Bone marrow (tissue), 2 donors: ENCODE measurements around the gene PRTN3.
"Not testable (repeated sequence)": the region's sequence is repeated elsewhere in the genome, so short reads cannot be mapped to it uniquely, and the experiment has no call there.

ENCODE experiments used
- DNase-seq, 2 donors: peaks; one replicate each; lab custom pipeline; 2025; lab: John Stamatoyannopoulos, UW

The PRTN3 gene

DNA sequence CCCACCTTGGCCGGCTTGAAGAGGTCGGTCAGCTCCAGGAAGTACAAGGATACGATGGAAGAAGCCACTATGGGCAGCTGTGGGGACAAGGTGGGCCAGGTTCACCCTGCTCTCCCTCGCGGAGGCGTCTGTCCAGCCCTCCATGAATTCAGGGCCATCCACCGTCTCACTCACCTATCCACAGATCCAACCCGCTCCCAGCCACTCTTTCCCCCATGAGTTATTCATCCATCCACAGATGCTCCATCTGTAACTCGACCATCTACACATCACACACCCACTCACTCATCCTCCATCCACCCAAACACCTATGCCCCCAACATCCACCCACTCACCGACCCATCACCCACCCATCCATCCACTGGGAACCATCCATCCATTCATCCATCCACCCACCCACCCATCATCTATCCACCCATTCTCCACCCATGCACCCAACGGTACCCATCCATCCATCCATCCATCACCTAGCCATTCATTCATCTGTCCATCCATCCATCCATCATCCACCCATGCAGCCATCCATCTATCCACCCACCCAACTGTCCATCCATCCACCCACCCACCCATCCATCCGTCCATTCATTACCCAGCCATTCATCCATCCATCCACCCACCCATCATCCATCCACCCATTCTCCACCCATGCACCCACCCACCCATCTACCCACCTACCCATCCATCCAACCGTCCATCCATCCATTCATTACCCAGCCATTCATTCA, 24.9 kb upstream of the PRTN3 start:
- DNase-seq, result no peak

DNA sequence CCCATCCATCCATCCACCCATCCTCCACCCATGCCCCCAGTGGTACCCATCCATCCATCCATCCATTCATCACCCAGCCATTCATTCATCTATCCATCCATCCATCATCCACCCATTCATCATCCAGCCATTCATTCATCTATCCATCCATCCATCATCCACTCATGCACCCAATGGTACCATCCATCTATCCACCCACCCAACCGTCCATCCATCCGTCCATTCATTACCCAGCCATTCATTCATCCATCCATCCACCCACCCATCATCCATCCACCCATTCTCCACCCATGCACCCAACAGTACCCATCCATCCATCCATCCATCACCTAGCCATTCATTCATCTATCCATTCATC, 24.3 kb upstream of the PRTN3 start:
- no peak for DNase-seq

DNA sequence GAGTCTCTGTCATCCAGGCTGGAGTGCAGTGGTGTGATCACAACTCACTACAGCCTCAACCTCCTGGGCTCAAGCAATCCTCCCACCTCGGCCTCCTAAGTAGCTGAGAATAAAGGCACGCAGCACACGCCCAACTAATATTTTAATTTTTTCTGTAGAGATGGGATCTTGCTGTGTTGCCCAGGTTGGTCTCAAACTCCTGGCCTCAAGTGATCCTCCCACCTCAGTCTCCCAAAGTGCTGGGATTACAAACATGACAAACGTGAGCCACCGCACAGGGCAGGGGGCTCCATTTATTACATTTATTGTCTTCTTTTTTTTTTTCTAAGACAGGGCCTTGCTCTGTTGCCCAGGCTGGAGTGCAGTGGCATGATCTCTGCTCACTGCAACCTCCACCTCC, 20.6 kb upstream of the PRTN3 start:
- DNase-seq, result not testable (repeated sequence)

DNA sequence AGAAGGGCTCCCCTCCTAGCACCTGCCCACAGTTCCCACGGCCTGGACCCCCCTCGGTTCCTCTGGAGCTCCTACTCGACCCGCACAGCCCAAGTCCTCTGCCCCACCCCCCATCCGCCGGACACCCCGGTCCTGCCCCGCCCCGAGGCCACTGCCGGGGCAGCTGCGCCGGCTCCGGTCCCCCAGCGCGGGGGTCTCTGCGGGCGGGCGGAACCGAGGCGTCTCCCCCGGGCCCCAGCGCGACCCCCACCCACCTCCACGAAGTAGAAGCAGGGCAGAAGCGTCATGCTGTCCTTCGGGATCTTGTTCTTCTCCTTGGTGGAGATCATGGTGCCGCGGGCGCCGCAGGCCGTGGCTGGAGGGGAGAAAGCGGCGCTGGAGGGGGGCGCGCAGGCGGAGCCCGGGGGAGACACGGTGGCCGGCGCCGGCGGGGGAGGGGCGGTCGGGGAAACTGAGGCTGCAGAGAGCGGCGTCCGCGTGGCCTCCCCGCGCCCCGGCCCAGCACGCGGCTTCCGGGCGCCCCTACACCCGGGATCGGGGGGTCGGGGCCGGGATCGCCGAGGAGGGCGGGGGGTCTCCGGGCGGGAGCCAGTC, 19.5 kb upstream of the PRTN3 start:
- DNase-seq, result no peak

DNA sequence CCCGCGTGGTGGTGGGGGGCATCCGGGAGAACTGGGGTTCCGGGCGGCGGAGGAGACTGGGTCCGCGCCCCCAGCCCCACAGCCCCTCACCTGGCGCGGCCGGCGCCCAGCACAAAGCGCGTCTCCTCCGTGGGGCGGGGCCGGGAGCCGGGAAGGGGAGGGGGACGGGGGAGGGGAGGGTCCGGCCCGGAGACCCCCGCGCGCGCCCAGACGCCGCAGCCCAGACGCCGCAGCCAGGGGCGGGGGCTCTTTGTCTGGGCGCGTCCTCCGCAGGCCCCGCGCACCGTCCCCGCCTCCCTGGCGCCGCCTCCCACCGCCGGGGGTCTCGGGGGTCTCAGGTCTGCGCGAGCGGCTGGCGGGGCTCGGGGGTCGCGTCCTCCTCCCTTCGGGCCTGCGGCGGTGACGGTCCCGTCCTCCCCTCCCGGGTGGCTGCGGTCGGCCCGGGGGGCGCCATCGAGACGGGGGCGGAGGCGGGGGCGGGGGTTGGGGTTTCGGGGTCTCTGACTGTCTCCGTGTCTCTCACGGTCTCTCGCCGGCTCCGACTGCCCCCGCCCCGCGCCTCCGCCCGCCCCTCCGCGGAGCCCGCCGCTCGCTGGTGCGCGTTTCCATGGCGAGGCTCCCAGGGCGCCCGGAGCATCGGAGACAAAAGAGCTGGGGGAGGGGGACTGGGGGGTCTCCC, 18.8 kb upstream of the PRTN3 start, which contains the start of gene PLPPR3:
PLPPR3 (minus strand) TSS at position 131 of the 679 bp plus-strand sequence. CDS start 396 bp downstream, outside the sequence.
- no peak for DNase-seq

DNA sequence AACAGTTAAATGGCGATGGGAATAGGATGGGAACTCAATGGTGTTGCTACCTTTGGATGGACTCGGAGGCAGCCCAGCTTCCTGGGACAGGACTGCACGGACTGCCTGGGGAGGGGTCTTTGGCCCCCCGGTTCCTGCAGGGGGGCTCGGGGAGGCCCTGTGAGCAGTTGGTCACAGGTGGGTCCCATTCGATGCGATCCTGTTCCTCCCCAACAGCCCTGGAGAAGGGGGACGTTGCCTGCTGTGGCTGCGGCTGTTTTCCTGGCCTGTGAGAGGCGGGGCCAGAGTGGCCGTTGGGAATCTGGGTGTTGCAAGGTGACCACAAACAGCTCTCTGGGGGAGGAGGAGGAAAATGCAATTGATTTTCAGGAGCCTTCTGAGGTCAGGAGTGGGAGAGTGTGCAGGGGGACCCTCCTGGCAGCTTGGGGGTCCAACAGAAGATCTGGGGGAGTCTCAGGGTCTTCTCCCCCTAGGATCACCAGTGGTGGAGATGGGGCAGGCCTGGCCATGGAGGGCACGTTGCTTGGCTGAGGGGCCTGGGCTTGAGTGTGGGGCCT, 17.2 kb upstream of the PRTN3 start:
- no peak for DNase-seq

DNA sequence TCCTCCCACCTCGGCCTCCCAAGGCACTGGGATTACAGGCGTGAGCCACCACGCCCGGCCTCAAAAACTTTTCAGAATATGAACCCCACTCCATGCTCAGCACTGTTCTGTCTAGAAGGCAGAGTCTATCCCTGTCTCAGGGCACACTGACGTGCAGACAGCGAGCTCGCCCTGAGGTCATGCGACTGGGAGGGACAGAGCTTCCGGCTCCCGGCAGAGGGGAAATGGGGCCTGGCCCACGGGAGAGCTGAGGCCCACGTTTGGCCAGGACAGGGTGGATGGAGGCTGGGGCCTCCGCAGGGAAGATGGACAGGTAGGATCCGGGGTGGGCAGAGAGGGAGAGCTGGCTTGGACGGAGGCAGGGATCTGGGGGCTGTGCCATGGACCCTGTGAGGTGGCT, 15.9 kb upstream of the PRTN3 start:
- no peak for DNase-seq

DNA sequence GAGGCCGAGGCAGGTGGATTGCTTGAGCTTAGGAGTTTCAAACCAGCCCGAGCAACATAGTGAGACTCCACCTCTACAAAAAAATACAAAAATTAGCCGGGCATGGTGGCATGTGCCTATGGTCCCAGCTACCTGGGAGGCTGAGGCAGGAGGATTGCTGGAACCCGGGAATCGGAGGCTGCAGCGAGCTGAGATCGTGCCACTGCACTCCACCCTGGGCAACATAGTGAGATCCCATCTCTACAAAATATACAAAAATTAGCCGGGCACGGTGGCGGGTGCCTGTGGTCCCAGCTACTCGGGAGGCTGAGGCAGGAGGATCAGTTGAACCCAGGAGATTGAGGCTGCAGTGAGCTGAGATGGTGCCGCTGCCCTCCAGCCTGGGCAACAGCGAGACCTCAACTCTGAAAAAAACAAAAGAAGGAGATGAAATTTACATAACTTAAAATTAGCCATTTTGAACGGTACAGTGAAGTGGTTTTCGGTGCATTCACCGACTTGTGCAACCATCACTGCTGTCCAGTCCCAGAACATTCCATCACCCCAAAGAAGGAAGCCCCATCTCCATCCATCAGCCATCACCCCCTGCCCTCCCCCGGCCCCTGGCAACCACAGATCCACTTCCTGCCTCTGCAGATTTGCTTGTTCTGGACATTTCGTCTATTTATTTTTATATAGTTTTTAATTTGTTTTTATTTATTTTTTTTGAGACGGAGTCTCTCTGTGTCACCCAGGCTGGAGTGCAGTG, 14.7 kb upstream of the PRTN3 start:
- no peak for DNase-seq

DNA sequence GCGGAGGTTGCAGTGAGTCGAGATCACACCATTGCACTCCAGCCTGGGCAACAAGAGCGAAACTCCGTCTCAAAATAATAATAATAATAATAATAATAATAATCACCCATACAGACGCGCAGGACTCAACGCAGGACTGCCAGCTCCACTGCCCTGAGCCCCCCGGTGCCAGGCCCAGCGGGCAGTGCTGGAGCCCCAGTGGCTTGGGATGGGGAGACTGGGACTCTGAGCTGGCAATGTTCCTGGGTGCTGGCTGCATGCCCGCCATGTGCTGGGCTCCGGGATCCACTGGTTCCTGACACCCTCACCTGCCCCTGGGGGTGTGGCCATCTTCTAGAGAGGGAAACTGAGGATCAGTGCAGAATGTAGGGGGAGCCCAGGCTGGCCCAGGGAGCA, 13.5 kb upstream of the PRTN3 start:
- DNase-seq, result no peak

DNA sequence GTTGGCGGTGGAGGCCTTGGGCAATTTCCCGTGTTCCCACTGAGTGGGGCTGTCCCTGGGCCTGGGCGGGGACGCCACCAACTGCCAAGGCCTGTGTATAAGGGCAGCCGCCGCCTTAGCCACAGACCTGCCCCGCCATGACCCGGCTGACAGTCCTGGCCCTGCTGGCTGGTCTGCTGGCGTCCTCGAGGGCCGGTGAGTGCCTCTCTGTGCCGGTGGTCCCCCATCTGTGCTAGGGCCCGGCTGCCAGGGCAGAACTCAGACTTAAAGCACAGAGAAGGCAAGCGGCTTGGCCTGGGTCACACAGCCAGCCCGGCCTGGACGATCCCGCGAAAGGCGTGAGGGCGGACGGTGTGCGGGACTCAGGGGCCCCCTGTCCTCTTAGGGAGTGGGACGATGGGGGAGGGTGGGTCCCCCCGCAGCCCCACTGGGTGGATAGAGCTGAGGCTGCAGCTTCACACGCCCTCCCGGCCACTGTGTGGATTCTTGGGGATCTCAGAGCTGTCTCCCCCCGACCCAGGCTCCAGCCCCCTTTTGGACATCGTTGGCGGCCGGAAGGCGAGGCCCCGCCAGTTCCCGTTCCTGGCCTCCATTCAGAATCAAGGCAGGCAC, 13.0 kb upstream of the PRTN3 start, which contains the start of gene AZU1:
AZU1 (plus strand) TSS at position 128 of the 612 bp plus-strand sequence; CDS start at position 138, 10 bp downstream.
- peak in 1 of 2 donors; percentile 32 for DNase-seq

DNA sequence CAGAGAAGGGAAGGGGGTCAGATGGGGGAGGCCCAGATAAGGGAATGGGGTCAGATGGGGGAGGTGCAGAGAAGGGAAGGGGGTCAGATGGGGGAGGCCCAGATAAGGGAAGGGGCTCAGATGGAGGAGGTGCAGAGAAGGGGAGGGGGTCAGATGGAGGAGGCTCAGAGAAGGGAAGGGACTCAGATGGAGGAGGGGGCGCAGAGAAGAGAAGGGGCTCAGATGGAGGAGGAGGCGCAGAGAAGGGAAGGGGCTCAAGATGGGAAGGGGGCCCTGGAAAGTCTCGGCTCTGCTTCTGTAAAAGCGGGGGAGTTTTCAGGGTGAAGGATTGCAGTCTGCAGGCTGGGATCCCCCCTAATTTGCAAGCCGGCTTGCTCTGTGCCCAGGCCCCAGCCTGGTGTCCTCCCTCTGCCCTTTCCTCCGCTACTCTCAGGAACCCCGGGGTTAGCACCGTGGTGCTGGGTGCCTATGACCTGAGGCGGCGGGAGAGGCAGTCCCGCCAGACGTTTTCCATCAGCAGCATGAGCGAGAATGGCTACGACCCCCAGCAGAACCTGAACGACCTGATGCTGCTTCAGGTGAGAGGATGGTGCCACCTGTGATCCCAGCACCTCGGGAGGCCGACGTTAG, 11.6 kb upstream of the PRTN3 start:
- DNase-seq, result no peak

DNA sequence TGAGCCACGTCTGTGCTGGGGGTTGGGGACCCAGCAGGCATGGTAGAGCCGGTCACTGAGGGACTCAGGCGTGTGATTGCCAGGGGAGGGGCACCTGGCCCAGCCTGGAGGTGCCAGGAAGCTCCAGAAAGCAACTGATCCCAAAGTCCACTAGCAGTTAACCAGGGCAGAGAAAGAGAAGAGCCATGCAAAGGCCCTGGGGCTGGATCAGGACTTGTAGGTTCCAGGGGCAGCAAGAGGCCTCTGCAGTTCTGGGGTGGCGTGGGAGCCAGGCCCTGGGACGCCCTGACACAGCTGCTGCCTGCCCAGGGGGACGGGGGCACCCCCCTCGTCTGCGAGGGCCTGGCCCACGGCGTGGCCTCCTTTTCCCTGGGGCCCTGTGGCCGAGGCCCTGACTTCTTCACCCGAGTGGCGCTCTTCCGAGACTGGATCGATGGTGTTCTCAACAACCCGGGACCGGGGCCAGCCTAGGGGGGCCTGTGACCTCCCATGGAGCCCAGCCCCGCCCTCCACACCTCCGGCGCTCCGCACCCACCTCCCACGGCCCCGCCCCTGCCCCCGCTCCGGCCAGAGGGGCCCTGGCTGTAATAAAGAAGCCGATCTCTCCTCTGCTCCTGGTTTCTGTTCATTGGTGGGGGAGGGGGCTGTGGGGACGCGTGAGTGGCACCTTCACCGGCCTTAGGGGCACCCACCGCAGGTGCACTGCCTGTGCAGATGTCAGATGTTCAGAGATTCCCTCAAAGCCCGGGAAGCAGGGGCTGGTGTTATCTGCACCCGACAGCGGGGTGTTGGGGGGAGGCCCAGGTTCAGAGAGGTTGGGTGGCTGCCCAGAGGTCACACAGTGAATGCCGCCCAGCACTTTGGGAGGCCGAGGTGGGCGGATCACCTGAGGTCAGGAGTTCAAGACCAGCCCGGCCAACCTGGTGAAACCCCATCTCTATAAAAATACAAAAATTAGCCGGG, 9.1 kb upstream of the PRTN3 start:
- no peak for DNase-seq

DNA sequence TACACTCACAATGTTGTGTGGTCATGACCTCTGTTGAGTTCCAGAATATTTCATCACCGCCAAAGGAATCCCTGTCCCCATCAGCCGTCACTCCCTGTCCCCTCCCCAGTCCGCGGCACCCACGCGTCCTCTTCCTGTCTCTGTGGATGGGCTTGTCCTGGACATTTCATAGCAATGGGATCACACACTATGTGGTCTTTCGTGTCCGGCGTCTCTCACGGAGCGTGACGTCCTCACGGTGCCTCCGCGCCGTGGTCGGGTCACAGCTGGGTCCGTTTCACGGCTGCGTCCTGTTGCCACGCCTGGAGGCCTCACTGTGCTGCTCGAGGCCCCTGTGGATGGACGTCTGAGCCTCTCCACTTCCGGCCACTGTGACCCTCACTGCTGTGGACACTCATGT, 6.6 kb upstream of the PRTN3 start:
- no peak for DNase-seq

DNA sequence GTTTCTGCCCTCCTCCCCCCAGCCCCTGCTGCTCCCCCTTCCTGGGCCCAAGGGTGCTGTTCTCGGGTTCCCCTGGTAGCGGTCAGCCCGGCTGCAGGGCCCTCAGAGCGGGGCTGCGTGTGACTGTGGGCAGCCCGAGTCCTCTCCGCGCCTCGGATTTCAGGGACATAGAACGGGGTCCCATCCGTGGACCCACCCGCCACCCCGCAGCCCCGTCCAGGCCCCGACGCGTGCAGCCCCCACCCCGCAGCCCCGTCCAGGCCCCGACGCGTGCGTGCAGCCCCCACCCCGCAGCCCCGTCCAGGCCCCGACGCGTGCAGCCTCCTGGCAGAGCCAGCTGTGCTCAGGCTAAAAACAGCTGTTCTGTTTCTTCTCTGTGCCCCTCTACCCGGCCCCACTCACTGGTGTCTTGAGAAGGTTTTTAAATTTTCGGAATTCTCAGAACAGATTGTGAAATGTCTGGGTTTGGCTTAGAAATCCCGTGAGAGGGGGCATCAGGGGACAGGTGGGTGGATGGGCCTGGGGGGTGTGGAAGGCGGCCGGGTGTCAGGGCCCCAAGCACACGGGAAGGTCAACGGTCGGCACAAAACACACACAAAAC, 5.5 kb upstream of the PRTN3 start:
- no peak for DNase-seq

DNA sequence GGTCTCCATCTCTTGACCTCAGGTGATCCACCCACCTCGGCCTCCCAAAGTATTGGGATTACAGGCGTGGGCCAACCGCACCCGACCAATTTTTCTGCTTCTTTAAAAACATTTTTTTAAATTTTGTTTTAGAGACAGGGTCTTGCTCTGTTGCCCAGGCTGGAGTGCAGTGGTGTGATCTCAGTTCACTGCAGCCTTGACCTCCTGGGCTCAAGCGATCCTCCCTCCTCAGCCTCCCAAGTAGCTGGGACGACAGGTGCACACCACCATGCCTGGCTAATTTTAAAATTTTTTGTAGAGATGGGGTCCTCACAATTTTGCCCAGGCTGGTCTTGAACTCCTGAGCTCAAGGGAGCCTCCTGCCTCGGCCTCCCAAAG, 2.0 kb downstream of the PRTN3 start:
- not testable (repeated sequence) for DNase-seq

DNA sequence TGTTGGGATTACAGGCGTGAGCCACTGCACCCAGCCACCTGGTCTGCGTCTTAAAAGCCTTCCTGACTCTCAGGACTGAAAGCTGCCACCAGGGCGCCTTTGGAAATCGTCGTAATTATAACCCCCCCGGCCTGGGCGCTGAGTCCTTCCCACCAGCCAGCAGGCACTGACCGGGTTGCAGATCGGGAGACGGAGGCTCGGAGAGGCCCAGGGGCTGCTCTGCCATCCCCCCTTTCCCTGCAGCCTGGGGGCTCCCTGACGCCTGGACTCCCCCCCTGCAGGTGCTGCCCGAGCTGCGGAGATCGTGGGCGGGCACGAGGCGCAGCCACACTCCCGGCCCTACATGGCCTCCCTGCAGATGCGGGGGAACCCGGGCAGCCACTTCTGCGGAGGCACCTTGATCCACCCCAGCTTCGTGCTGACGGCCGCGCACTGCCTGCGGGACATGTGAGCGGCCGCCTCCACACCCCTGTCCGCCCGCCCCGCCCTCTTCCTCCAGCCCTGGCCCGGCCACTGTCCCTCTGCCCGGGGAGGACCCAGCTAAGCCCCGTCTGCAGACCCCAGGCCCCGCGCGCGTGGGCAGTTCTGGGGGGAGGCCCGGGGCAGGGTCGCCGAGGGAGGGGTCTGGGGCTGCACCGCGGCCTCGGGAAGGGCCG, 2.5 kb downstream of the PRTN3 start:
- no peak for DNase-seq

DNA sequence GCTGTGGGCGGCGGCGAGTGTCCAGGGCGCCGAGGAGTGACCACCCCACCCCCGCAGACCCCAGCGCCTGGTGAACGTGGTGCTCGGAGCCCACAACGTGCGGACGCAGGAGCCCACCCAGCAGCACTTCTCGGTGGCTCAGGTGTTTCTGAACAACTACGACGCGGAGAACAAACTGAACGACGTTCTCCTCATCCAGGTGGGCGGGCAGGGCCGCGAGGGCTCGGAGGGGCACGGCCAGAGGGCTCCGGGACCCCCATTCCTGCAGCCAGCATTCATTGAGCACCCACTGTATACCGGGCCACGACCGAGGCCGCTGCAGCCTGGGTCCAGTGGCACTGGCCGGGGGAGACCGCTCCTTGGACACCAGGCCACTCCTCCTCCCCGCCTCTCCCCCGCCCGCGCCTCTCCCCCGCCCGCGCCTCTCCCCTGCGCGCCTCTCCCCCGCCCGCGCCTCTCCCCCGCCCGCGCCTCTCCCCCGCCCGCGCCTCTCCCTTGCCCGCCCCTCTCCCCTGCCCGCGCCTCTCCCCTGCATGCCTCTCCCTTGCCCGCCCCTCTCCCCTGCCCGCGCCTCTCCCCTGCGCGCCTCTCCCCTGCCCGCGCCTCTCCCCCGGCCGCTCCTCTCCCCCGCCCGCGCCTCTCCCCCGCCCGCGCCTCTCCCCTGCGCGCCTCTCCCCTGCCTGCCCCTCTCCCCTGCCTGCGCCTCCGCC, 3.2 kb downstream of the PRTN3 start:
- DNase-seq, result no peak

DNA sequence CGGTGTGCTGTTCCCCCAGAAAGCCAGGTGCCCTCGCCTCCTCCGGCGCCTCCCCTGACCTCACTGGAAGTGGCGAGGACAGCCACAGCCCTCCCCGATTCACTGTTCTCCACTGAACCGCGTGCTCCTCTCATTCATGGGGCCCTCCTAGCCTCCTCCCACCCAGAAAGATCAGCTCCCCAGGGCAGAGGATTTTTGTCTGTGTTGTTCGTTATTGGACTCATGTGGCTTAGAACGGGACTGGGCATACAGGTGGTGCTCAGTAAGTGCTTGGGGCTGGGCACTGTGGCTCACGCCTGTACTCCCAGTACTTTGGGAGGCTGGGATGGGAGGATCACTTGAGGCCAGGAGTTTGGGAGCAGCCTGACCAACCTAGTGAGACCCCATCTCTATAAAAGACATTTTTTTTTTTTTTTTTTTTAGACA, 3.8 kb downstream of the PRTN3 start:
- no peak for DNase-seq
